ENCODE results near the gene PSMD8. TPM values are rescaled to one million over a fixed set of nuclear protein-coding genes. Genes with fewer than 3 reads are reported as not detected.
A peak's percentile ranks its signal among the peaks of the same experiment; 100 is the strongest.

PSMD8 gene
- polyA plus RNA-seq, 3 donors, result 148 to 207 (median 179) TPM

DNA sequence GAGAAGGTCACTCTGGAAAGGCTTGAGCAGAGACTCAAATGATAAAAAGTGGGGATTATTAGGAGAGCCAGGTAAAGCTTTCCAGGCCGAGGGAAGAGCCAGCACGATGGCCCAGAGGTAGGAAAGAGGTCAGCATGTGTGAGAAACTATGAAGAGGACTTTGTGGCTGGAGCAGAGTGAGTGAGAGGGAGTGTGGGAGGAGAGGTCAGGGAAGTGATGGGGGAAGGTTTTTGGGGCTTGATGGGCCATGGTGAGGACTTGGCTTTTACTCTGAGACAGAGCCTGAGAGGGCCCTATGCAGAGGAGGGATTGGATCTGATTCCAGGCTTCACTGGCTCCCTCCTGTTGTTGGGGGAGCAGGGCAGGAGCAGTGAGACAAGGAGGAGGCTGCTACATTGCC lies 33.4 kb upstream of the PSMD8 start:
- Mint-ChIP-seq H3K27ac (peak overlapping the region in 1 of 7 donors; percentile 37), H3K27me3 (ENCODE audit: low read depth in 3 of 3) (peaks cover 0 to 2% (median 0%) of the 10 kb centered on the region in 3 donors), H3K9me3 (no peaks in the 10 kb centered on the region), H3K4me1 (peaks cover 6% of the 10 kb centered on the region), H3K4me3 (no peak overlapping the region), H3K36me3 (peaks cover 17 to 32% of the 10 kb centered on the region in 2 donors)
- Histone ChIP-seq H3K9ac (ENCODE audit: insufficient read depth, low read length, poor library complexity, severe bottlenecking) (no peak overlapping the region), H2AFZ (ENCODE audit: insufficient read depth, low read depth, low read length, poor library complexity, severe bottlenecking) (no peak overlapping the region), H3K9me3 (replicated peaks in 1 of 2; ENCODE audit: control insufficient read depth in 1 of 2, insufficient read depth in 1 of 2, low read length in 2 of 2) (no peaks in the 10 kb centered on the region), H3K4me2 (replicated peaks; ENCODE audit: extremely low read depth, low read length, poor library complexity, severe bottlenecking) (no peak overlapping the region), H3K36me3 (replicated peaks in 1 of 2; ENCODE audit: control insufficient read depth in 1 of 2, insufficient read depth in 2 of 2, low read length in 2 of 2) (no peaks in the 10 kb centered on the region), H3K27me3 (ENCODE audit: control insufficient read depth in 2 of 2, insufficient read depth in 2 of 2, low read length in 2 of 2) (no peaks in the 10 kb centered on the region), H3K4me3 (replicated peaks in 1 of 3; ENCODE audit: low read depth in 2 of 3, low read length in 3 of 3) (no peak overlapping the region), H3K27ac (ENCODE audit: low read depth in 1 of 2, low read length in 2 of 2) (no peak overlapping the region), H4K20me1 (ENCODE audit: insufficient read depth, low read length) (no peaks in the 10 kb centered on the region), H3K4me1 (ENCODE audit: control insufficient read depth in 1 of 2, insufficient read depth in 2 of 2, low read length in 2 of 2) (peaks cover 6 to 12% of the 10 kb centered on the region in 2 donors), H3K79me2 (ENCODE audit: insufficient read depth, low read length) (no peaks in the 10 kb centered on the region)
- 96% methylated on average over 2 of the region's 2 CpGs for WGBS (ENCODE audit: insufficient coverage)
- no peak for DNase-seq
- TF ChIP-seq, protein P1, sequence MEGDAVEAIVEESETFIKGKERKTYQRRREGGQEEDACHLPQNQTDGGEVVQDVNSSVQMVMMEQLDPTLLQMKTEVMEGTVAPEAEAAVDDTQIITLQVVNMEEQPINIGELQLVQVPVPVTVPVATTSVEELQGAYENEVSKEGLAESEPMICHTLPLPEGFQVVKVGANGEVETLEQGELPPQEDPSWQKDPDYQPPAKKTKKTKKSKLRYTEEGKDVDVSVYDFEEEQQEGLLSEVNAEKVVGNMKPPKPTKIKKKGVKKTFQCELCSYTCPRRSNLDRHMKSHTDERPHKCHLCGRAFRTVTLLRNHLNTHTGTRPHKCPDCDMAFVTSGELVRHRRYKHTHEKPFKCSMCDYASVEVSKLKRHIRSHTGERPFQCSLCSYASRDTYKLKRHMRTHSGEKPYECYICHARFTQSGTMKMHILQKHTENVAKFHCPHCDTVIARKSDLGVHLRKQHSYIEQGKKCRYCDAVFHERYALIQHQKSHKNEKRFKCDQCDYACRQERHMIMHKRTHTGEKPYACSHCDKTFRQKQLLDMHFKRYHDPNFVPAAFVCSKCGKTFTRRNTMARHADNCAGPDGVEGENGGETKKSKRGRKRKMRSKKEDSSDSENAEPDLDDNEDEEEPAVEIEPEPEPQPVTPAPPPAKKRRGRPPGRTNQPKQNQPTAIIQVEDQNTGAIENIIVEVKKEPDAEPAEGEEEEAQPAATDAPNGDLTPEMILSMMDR (IDR thresholded peaks at IDR 0.05), result no peak
- intact Hi-C loops (cut with micrococcal nuclease), result no loop called here

DNA sequence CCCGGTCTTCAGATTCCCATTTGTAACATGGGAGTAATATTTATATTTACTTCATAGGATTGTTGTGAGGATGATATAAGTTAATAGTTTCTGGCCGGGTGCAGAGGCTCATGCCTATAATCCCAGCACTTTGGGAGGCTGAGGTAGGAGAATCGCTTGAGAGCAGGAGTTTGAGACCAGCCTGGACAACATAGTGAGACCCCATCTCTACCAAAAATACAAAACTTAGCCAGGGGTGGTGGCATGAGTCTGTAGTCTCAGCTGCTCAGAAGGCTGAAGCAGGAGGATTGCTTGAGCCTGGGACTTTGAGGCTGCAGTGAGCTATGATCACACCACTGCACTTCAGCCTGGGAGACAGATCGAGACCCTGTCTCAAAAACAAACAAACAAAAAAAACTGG lies 27.5 kb upstream of the PSMD8 start:
- no peak overlapping the region for H3K4me3 ChIP-seq (replicated peaks in 1 of 3; ENCODE audit: low read depth in 2 of 3, low read length in 3 of 3)
- peaks cover 6 to 13% of the 10 kb centered on the region in 2 donors for H3K36me3 Mint-ChIP-seq
- no peak for DNase-seq
- no peak overlapping the region for H2AFZ ChIP-seq (ENCODE audit: insufficient read depth, low read depth, low read length, poor library complexity, severe bottlenecking)
- H3K9ac ChIP-seq (ENCODE audit: insufficient read depth, low read length, poor library complexity, severe bottlenecking), result no peak overlapping the region
- no peaks in the 10 kb centered on the region for H3K9me3 ChIP-seq (replicated peaks in 1 of 2; ENCODE audit: control insufficient read depth in 1 of 2, insufficient read depth in 1 of 2, low read length in 2 of 2)
- H3K27me3 ChIP-seq (ENCODE audit: control insufficient read depth in 2 of 2, insufficient read depth in 2 of 2, low read length in 2 of 2), result no peaks in the 10 kb centered on the region
- H3K36me3 ChIP-seq (replicated peaks in 1 of 2; ENCODE audit: control insufficient read depth in 1 of 2, insufficient read depth in 2 of 2, low read length in 2 of 2), result no peaks in the 10 kb centered on the region
- TF ChIP-seq, protein P1 (IDR thresholded peaks at IDR 0.05), result no peak
- no peaks in the 10 kb centered on the region for H3K9me3 Mint-ChIP-seq
- H3K4me2 ChIP-seq (replicated peaks; ENCODE audit: extremely low read depth, low read length, poor library complexity, severe bottlenecking), result no peak overlapping the region
- H3K4me1 Mint-ChIP-seq, result no peaks in the 10 kb centered on the region
- H3K27ac Mint-ChIP-seq, result no peak overlapping the region
- no peaks in the 10 kb centered on the region for H3K4me1 ChIP-seq (ENCODE audit: control insufficient read depth in 1 of 2, insufficient read depth in 2 of 2, low read length in 2 of 2)
- intact Hi-C loops (cut with micrococcal nuclease), result no loop called here
- H3K4me3 Mint-ChIP-seq, result no peak overlapping the region
- no peaks in the 10 kb centered on the region for H3K79me2 ChIP-seq (ENCODE audit: insufficient read depth, low read length)
- no CpG with 5 or more reads among the region's 4 CpGs for WGBS (ENCODE audit: insufficient coverage)
- H3K27ac ChIP-seq (ENCODE audit: low read depth in 1 of 2, low read length in 2 of 2), result no peak overlapping the region
- H4K20me1 ChIP-seq (ENCODE audit: insufficient read depth, low read length), result no peaks in the 10 kb centered on the region
- peaks cover 3 to 10% (median 7%) of the 10 kb centered on the region in 3 donors for H3K27me3 Mint-ChIP-seq (ENCODE audit: low read depth in 3 of 3)

Data from CD14-positive monocyte (primary cell).